Mononuclear cell (primary cell): ENCODE results near the gene NEK9. TPM values are rescaled to one million over a fixed set of nuclear protein-coding genes. Genes with fewer than 3 reads are reported as not detected.
A peak's percentile ranks its signal among the peaks of the same experiment; 100 is the strongest.

Experiments used
- H3K27me3 ChIP-seq: 2 replicates; pipeline ENCODE4 v1.6.0; 2011; ENCODE audit warnings: low read length, control low read depth; ENCODE audit not compliant: insufficient read depth
- H3K4me1 ChIP-seq: 2 replicates; pipeline ENCODE4 v1.5.1; 2011; ENCODE audit warnings: mild to moderate bottlenecking, low read length, control low read depth; ENCODE audit not compliant: insufficient read depth
- H3K4me3 ChIP-seq: 2 replicates; pipeline ENCODE4 v1.5.1; 2011; ENCODE audit warnings: mild to moderate bottlenecking, low read length, moderate library complexity
- H3K9me3 ChIP-seq: 2 replicates; pipeline ENCODE4 v1.5.1; 2011; ENCODE audit warnings: low read depth, mild to moderate bottlenecking, control low read depth, low read length
- total RNA-seq: library from RNA; depleted of rRNA; stranded (reverse); fragments of >200 nt; gene quantifications from one replicate; pipeline ENCODE4 v1.2.3, GENCODE V29; 2012

The NEK9 gene
- 33.3 TPM for total RNA-seq

- peak within 1 kb of the TSS; percentile 76 for H3K4me3 ChIP-seq
- peaks cover 44% of the 10 kb centered on the region for H3K4me1 ChIP-seq
Observed at GRCh38 chr14:75126679-75127473, at the start of gene NEK9. NEK9 (minus strand) TSS chr14:75127048; CDS start chr14:75126921, 127 bp downstream.

GRCh38 chr14:75176142-75176820 lies 49.4 kb upstream of the NEK9 start, which contains the start of gene TMED10:
TMED10 (minus strand) TSS chr14:75176612; CDS start chr14:75176579, 33 bp downstream.
- Histone ChIP-seq H3K27me3 (no peaks in the 10 kb centered on the region), H3K4me3 (peak within 1 kb of the TSS; percentile 73), H3K4me1 (peaks cover 44% of the 10 kb centered on the region), H3K9me3 (no peaks in the 10 kb centered on the region)

More at GRCh38 chr14:75126679-75127473, at the start of gene NEK9:
- Histone ChIP-seq H3K27me3 (no peaks in the 10 kb centered on the region), H3K9me3 (no peaks in the 10 kb centered on the region)

GRCh38 chr14:75175677-75176141 lies 48.9 kb upstream of the NEK9 start:
- Histone ChIP-seq H3K9me3 (no peaks in the 10 kb centered on the region), H3K27me3 (no peaks in the 10 kb centered on the region), H3K4me3 (peak overlapping the region; percentile 73), H3K4me1 (peaks cover 44% of the 10 kb centered on the region)

- no peaks in the 10 kb centered on the region for H3K9me3 ChIP-seq
- H3K4me1 ChIP-seq = peaks cover 56% of the 10 kb centered on the region
- no peak overlapping the region for H3K4me3 ChIP-seq
- H3K27me3 ChIP-seq = no peaks in the 10 kb centered on the region
Observed at GRCh38 chr14:75174066-75174465, 47.2 kb upstream of the NEK9 start.

DNA sequence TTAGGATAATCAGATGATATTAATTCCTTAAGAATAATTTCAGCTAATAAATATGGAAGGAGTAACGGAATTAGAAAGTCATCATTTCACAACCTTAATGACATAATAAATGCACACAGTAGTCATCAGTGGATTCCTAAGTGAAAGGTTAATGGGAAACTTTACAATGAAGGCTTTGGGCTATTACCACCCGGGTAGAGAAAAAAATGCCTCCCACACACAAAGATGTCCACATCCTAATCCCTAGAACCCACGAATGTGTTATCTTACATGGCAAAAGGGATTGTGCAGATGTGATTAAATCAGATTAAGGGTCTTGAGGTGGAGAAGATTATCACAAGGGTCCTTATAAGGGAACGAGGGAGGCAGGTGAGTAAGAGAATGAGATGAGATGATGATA lies 43.9 kb upstream of the NEK9 start:
- Histone ChIP-seq H3K27me3 (no peaks in the 10 kb centered on the region), H3K4me1 (peaks cover 79% of the 10 kb centered on the region), H3K4me3 (no peak overlapping the region), H3K9me3 (no peaks in the 10 kb centered on the region)

DNA sequence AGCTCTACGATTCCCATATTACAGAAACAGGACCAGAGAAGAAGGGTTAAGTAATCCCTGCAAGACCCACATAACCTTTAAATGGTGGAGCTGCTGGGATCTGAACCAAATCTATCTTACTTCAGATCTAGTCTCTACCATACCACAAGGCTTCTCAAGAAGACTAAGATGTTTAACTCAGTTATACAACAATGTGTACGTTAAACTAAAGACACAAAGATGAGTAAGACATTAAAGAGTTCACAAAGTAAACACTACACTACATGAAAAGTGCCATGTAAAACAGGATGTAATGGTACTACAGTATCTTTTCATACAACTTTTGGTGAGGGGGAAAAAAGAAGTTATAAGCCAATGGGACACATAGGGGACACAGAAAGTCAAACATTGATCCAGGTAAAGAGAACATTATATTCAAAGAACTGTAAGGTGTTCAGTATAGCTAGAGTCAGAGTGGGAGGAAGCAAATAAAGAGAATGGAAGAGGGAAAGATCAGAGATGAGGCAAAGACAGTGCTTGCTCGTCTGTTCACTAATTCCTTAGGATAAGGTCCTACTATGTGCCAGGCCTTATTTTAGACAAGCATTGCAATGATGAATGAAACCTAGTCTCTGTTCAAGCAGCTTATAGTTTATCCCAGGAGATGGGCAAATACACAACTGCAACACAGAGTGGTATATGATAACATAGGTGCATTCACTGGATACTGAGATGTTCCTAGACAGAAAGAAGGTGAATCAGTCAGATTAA lies 41.9 kb upstream of the NEK9 start:
- H3K4me1 ChIP-seq = peaks cover 63% of the 10 kb centered on the region
- H3K27me3 ChIP-seq = no peaks in the 10 kb centered on the region
- H3K4me3 ChIP-seq = no peak overlapping the region
- H3K9me3 ChIP-seq = no peaks in the 10 kb centered on the region

DNA sequence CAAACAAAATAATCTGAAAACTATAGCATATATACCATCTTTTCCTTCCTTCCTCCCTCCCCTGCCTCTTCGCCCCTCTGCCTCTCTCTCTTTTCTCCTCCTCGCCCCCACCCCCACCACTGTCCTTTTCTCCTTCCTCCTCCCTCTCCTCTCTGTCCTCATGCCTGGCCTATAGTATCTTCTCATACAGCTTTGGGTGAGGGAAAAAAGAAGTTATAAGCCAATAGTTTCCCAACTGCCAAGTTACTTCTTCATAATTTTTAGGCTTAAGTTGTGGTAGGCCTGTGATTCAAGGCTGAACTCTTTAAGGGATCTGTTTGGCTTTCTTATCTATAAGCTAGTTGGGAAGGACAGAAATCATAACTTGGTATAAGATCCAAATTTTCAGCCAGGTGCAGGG lies 40.5 kb upstream of the NEK9 start:
- no peaks in the 10 kb centered on the region for H3K27me3 ChIP-seq
- H3K4me1 ChIP-seq = peaks cover 52% of the 10 kb centered on the region
- no peaks in the 10 kb centered on the region for H3K9me3 ChIP-seq
- no peak overlapping the region for H3K4me3 ChIP-seq

DNA sequence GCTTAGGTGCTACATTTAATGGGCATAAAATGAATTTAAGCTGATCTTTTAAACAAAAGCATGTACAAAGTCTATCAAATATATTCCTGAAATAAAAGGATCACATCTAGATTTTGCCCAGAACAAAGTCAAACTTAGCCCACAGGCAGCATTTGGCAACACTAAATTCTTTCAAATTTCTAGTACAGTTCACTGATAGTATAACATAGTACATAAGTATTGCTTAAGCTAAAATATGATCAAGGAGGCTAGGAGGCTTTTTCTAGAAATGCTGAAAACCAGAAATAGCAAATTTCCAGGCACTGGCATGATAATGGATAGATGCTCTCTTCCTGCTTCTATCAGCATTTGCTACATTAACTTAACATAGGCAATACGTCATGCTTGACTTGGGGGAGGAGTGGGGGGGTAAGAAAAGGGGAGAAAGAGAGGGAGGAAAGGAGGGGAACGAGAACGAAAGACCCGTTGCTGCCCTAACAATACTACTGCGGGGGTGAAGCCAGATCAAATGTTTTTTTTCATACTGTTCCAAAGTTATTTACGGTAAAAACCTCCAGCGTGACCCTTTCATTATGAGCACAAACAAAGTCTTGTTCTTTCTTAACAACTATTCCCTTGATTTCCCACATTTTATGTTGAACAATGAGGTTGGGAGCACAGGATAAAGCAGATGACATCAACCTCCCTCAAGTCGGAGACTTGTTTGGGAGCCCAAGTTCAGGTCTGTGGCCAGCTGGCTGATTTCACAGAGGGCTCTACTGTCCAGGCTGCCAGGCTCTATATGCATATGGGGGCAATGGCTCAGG lies 38.9 kb upstream of the NEK9 start:
- Histone ChIP-seq H3K4me1 (peaks cover 40% of the 10 kb centered on the region), H3K4me3 (no peak overlapping the region)

GRCh38 chr14:75164809-75165208 lies 38.0 kb upstream of the NEK9 start:
- no peak overlapping the region for H3K4me3 ChIP-seq
- no peaks in the 10 kb centered on the region for H3K27me3 ChIP-seq
- H3K4me1 ChIP-seq = peaks cover 35% of the 10 kb centered on the region
- no peaks in the 10 kb centered on the region for H3K9me3 ChIP-seq

More for the DNA sequence above, 38.9 kb upstream of the NEK9 start:
- Histone ChIP-seq H3K27me3 (no peaks in the 10 kb centered on the region), H3K9me3 (no peaks in the 10 kb centered on the region)

DNA sequence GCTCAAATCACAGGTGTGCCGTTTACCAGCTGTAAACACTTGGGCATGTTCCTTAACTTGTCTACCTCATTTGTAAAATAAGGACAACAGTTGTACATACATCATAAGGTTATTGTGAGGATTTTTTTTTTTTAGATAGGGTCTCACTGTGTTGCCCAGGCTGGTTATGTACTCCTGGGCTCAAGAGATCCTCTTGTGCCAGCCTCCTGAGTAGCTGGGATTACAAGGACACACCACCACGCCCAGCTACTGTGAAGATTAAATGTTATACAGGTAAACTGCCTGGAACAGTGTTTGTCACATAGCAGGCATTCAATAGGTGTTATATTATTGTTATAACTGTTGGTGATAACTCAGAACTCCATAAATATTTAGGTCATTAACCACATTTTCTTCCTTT lies 36.8 kb upstream of the NEK9 start:
- Histone ChIP-seq H3K4me1 (peaks cover 33% of the 10 kb centered on the region), H3K27me3 (no peaks in the 10 kb centered on the region), H3K4me3 (no peak overlapping the region)

DNA sequence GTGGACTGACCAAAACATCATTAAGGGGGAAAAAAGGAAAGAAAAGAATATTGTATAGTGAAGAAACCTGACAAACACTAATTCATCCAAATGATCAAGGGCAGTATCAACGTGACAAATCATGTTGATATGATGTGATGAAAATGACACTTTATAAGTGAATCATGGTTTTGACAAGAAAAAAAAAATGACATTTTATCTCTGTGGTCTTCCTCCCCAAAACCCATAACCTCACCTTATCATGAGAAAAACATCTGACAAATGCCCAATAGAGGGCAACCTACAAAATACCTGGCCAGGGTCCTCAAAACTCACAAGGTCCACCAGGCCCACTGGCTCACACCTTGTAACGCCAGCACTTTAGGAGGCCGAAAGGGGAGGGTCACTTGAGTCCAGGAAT lies 35.8 kb upstream of the NEK9 start:
- no peaks in the 10 kb centered on the region for H3K9me3 ChIP-seq
- no peak overlapping the region for H3K4me3 ChIP-seq
- H3K4me1 ChIP-seq = peaks cover 26% of the 10 kb centered on the region
- H3K27me3 ChIP-seq = no peaks in the 10 kb centered on the region

More for the DNA sequence above, 36.8 kb upstream of the NEK9 start:
- no peaks in the 10 kb centered on the region for H3K9me3 ChIP-seq

DNA sequence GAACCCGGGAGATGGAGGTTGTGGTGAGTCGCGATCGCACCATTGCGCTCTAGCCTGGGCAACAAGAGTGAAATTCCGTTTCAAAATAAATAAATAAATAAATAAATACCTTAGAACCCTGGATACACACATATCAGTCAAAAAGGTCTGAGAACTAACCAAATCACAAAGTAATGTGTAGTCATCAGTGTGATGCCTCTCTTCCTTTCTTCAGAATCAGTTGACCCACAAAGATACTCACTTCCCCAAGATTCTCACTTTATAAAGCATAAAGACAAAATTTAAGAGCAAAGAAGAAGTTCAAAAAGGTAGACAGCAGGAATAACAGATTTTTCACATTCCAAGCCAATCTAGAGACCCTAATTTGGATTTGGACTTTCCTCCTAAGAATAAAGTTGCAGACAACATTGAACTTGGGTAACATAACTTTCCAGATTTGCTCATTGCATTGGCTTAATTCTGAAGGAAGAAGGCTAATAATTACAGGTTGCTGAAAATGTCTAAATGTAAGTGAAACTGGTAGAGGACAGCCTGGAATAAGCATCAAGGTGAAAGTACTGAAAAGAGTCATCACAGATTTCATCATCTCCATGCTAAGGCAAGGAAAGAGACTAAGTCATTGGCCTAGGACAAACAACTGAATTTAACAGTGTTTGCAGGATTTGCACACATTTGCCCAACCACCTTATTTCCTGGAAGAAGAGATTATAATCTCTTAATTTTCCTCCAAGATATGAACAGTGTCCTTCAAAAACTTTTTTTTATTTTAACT lies 32.2 kb upstream of the NEK9 start:
- H3K9me3 ChIP-seq = no peaks in the 10 kb centered on the region
- H3K4me3 ChIP-seq = no peak overlapping the region
- peaks cover 20% of the 10 kb centered on the region for H3K4me1 ChIP-seq
- H3K27me3 ChIP-seq = no peaks in the 10 kb centered on the region

- no peak overlapping the region for H3K4me3 ChIP-seq
- no peaks in the 10 kb centered on the region for H3K27me3 ChIP-seq
- H3K9me3 ChIP-seq = no peaks in the 10 kb centered on the region
- peaks cover 20% of the 10 kb centered on the region for H3K4me1 ChIP-seq
Observed at GRCh38 chr14:75156901-75157300, 30.1 kb upstream of the NEK9 start.

DNA sequence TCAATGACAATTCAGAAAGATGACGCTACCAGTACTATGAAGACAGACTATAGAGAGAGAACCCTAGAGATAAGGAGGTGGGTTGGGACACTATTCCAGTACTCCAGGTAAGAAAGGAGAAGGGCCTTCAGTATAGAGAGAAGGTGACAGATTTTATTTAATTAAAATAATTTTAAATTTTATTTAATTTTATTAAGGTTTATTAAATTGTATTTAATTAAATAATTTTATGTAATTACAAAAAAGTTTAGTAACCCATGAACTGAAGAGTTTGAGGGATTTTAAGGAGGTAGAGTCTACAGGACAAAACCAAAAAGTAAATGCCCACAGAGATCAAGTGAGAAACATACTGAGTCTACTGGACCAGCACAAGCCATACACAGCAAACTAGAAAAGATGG lies 29.3 kb upstream of the NEK9 start:
- no peaks in the 10 kb centered on the region for H3K9me3 ChIP-seq
- peaks cover 20% of the 10 kb centered on the region for H3K4me1 ChIP-seq
- no peak overlapping the region for H3K4me3 ChIP-seq
- H3K27me3 ChIP-seq = no peaks in the 10 kb centered on the region
